HTR-8/SVneo (cell line): ENCODE measurements around the gene ARHGEF28.

Experiments used
- DNase-seq: peaks from one replicate; pipeline ENCODE4 v3.0.0; 2011; ENCODE audit warnings: low spot score, mixed read lengths; ENCODE audit not compliant: insufficient read length
- FAIRE-seq: peaks from 2 replicates; lab custom pipeline; 2011; peaks lifted over from hg19 to GRCh38; lab: Jason Lieb, UNC

ARHGEF28 gene

GRCh38 chr5:73763300-73764032 is 137.5 kb downstream of the ARHGEF28 start:
- peak; percentile 9 for FAIRE-seq
- DNase-seq = no peak

GRCh38 chr5:73764586-73764985 is 138.6 kb downstream of the ARHGEF28 start:
- FAIRE-seq (peak; percentile 55), DNase-seq (peak; percentile 40)

- FAIRE-seq (no peak), DNase-seq (no peak)
These were observed 139.0 kb downstream of the ARHGEF28 start for GRCh38 chr5:73764996-73765395.

- FAIRE-seq (no peak), DNase-seq (no peak)
These were observed 140.9 kb downstream of the ARHGEF28 start for GRCh38 chr5:73766902-73767301.

GRCh38 chr5:73770172-73771025 is 144.4 kb downstream of the ARHGEF28 start:
- no peak for DNase-seq
- FAIRE-seq = peak; percentile 38

- no peak for DNase-seq
These were observed 148.9 kb downstream of the ARHGEF28 start for GRCh38 chr5:73774924-73775323.

GRCh38 chr5:73776405-73776804 is 150.4 kb downstream of the ARHGEF28 start:
- FAIRE-seq (no peak), DNase-seq (no peak)

More at GRCh38 chr5:73774924-73775323, 148.9 kb downstream of the ARHGEF28 start:
- FAIRE-seq = no peak

GRCh38 chr5:73777192-73777591 is 151.2 kb downstream of the ARHGEF28 start:
- FAIRE-seq (no peak), DNase-seq (no peak)

GRCh38 chr5:73780302-73781080 is 154.5 kb downstream of the ARHGEF28 start:
- no peak for FAIRE-seq
- no peak for DNase-seq

GRCh38 chr5:73781107-73781768 is 155.2 kb downstream of the ARHGEF28 start:
- no peak for DNase-seq
- FAIRE-seq = no peak

GRCh38 chr5:73783828-73784227 is 157.8 kb downstream of the ARHGEF28 start:
- FAIRE-seq = no peak
- no peak for DNase-seq

- FAIRE-seq (peak; percentile 79), DNase-seq (no peak)
These were observed 160.2 kb downstream of the ARHGEF28 start for GRCh38 chr5:73786043-73786831.

GRCh38 chr5:73789851-73790281 is 163.9 kb downstream of the ARHGEF28 start:
- DNase-seq = no peak

GRCh38 chr5:73791389-73791788 is 165.4 kb downstream of the ARHGEF28 start:
- DNase-seq = no peak
- no peak for FAIRE-seq

More at GRCh38 chr5:73789851-73790281, 163.9 kb downstream of the ARHGEF28 start:
- FAIRE-seq = no peak

- FAIRE-seq (peak; percentile 68), DNase-seq (peak; percentile 42)
These were observed 166.8 kb downstream of the ARHGEF28 start for GRCh38 chr5:73792687-73793320.

GRCh38 chr5:73793911-73794310 is 167.9 kb downstream of the ARHGEF28 start:
- FAIRE-seq (no peak), DNase-seq (no peak)

- peak; percentile 71 for DNase-seq
These were observed 170.5 kb downstream of the ARHGEF28 start for GRCh38 chr5:73796164-73797131.

GRCh38 chr5:73797132-73797510 is 171.1 kb downstream of the ARHGEF28 start:
- DNase-seq (no peak), FAIRE-seq (no peak)

More at GRCh38 chr5:73796164-73797131, 170.5 kb downstream of the ARHGEF28 start:
- FAIRE-seq = peak; percentile 72
